ENCODE results near the gene NDUFAF2. TPM values are rescaled to one million over a fixed set of nuclear protein-coding genes. Genes with fewer than 3 reads are reported as not detected.

The NDUFAF2 gene
- total and polyA plus RNA-seq, 2 experiments from 2014 or later = 31.6 to 155 TPM

DNA sequence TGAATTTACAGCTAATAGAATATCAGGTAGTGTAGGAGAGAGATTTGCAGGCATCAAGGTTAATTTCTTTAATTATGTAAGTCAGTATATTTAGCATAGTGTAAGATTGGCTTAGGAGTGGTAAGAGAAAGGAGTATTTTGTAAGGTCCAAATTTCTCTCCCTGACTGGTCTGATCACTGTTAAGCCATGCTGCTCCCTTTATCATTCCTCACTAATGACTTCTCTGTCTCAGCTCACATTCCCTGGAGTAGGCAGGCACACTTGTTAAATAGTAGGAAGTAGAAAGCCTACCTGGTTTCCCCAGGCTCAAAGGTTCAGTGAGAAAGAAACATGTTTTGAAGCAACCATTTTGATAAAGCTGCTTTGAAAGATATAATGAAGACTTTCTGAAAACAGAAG, 126.5 kb downstream of the NDUFAF2 start:
- Histone ChIP-seq H3K4me1 (ENCODE audit: insufficient read depth) (no peaks in the 10 kb centered on the region; the same call in 1 of the 2 replicates), H3K27me3 (ENCODE audit: insufficient read depth) (no peaks in the 10 kb centered on the region), H4K20me1 (replicated peaks; ENCODE audit: insufficient read depth) (no peaks in the 10 kb centered on the region), H3K4me3 (no peak overlapping the region), H3K27ac (ENCODE audit: low read depth) (no peak overlapping the region), H3K9me2 (ENCODE audit: insufficient read depth) (no peaks in the 10 kb centered on the region), H3K79me2 (replicated peaks; ENCODE audit: insufficient read depth) (no peaks in the 10 kb centered on the region), H3F3A (replicated peaks; ENCODE audit: low read depth) (no peaks in the 10 kb centered on the region), H3K4me2 (no peak overlapping the region), H3K36me3 (ENCODE audit: insufficient read depth) (no peaks in the 10 kb centered on the region), H2AFZ (no peak overlapping the region)
- TF ChIP-seq, protein P1, sequence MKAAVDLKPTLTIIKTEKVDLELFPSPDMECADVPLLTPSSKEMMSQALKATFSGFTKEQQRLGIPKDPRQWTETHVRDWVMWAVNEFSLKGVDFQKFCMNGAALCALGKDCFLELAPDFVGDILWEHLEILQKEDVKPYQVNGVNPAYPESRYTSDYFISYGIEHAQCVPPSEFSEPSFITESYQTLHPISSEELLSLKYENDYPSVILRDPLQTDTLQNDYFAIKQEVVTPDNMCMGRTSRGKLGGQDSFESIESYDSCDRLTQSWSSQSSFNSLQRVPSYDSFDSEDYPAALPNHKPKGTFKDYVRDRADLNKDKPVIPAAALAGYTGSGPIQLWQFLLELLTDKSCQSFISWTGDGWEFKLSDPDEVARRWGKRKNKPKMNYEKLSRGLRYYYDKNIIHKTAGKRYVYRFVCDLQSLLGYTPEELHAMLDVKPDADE (IDR thresholded peaks at IDR 0.05) = no peak
- TF ChIP-seq CREB1 (CRISPR knock-in tag; IDR thresholded peaks at IDR 0.05; ENCODE audit: low read depth) (no peak), NANOG (IDR thresholded peaks at IDR 0.05; ENCODE audit: borderline replicate concordance) (no peak), JUNB (IDR thresholded peaks at IDR 0.05; ENCODE audit: unreplicated experiment) (no peak), POLR2AphosphoS5 (IDR thresholded peaks at IDR 0.05; ENCODE audit: low read depth) (no peak), EZH2phosphoT487 (IDR thresholded peaks at IDR 0.05; ENCODE audit: unreplicated experiment) (no peak), ZNF114 (CRISPR knock-in tag; IDR thresholded peaks at IDR 0.05) (no peak), STAT1 (IDR thresholded peaks at IDR 0.05; ENCODE audit: unreplicated experiment) (no peak), EZH2 (IDR thresholded peaks at IDR 0.05; ENCODE audit: low read depth, unreplicated experiment) (no peak), ZNF331 (CRISPR knock-in tag; IDR thresholded peaks at IDR 0.05; ENCODE audit: low read depth) (no peak)
- TF ChIP-seq, protein P2, sequence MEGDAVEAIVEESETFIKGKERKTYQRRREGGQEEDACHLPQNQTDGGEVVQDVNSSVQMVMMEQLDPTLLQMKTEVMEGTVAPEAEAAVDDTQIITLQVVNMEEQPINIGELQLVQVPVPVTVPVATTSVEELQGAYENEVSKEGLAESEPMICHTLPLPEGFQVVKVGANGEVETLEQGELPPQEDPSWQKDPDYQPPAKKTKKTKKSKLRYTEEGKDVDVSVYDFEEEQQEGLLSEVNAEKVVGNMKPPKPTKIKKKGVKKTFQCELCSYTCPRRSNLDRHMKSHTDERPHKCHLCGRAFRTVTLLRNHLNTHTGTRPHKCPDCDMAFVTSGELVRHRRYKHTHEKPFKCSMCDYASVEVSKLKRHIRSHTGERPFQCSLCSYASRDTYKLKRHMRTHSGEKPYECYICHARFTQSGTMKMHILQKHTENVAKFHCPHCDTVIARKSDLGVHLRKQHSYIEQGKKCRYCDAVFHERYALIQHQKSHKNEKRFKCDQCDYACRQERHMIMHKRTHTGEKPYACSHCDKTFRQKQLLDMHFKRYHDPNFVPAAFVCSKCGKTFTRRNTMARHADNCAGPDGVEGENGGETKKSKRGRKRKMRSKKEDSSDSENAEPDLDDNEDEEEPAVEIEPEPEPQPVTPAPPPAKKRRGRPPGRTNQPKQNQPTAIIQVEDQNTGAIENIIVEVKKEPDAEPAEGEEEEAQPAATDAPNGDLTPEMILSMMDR (conservative IDR thresholded peaks at IDR 0.05; ENCODE audit: low read depth in 2 of 2) = no peak
- TF ChIP-seq, protein P3, sequence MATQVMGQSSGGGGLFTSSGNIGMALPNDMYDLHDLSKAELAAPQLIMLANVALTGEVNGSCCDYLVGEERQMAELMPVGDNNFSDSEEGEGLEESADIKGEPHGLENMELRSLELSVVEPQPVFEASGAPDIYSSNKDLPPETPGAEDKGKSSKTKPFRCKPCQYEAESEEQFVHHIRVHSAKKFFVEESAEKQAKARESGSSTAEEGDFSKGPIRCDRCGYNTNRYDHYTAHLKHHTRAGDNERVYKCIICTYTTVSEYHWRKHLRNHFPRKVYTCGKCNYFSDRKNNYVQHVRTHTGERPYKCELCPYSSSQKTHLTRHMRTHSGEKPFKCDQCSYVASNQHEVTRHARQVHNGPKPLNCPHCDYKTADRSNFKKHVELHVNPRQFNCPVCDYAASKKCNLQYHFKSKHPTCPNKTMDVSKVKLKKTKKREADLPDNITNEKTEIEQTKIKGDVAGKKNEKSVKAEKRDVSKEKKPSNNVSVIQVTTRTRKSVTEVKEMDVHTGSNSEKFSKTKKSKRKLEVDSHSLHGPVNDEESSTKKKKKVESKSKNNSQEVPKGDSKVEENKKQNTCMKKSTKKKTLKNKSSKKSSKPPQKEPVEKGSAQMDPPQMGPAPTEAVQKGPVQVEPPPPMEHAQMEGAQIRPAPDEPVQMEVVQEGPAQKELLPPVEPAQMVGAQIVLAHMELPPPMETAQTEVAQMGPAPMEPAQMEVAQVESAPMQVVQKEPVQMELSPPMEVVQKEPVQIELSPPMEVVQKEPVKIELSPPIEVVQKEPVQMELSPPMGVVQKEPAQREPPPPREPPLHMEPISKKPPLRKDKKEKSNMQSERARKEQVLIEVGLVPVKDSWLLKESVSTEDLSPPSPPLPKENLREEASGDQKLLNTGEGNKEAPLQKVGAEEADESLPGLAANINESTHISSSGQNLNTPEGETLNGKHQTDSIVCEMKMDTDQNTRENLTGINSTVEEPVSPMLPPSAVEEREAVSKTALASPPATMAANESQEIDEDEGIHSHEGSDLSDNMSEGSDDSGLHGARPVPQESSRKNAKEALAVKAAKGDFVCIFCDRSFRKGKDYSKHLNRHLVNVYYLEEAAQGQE (IDR thresholded peaks at IDR 0.05; ENCODE audit: unreplicated experiment) = no peak
- TF ChIP-seq, protein P4, sequence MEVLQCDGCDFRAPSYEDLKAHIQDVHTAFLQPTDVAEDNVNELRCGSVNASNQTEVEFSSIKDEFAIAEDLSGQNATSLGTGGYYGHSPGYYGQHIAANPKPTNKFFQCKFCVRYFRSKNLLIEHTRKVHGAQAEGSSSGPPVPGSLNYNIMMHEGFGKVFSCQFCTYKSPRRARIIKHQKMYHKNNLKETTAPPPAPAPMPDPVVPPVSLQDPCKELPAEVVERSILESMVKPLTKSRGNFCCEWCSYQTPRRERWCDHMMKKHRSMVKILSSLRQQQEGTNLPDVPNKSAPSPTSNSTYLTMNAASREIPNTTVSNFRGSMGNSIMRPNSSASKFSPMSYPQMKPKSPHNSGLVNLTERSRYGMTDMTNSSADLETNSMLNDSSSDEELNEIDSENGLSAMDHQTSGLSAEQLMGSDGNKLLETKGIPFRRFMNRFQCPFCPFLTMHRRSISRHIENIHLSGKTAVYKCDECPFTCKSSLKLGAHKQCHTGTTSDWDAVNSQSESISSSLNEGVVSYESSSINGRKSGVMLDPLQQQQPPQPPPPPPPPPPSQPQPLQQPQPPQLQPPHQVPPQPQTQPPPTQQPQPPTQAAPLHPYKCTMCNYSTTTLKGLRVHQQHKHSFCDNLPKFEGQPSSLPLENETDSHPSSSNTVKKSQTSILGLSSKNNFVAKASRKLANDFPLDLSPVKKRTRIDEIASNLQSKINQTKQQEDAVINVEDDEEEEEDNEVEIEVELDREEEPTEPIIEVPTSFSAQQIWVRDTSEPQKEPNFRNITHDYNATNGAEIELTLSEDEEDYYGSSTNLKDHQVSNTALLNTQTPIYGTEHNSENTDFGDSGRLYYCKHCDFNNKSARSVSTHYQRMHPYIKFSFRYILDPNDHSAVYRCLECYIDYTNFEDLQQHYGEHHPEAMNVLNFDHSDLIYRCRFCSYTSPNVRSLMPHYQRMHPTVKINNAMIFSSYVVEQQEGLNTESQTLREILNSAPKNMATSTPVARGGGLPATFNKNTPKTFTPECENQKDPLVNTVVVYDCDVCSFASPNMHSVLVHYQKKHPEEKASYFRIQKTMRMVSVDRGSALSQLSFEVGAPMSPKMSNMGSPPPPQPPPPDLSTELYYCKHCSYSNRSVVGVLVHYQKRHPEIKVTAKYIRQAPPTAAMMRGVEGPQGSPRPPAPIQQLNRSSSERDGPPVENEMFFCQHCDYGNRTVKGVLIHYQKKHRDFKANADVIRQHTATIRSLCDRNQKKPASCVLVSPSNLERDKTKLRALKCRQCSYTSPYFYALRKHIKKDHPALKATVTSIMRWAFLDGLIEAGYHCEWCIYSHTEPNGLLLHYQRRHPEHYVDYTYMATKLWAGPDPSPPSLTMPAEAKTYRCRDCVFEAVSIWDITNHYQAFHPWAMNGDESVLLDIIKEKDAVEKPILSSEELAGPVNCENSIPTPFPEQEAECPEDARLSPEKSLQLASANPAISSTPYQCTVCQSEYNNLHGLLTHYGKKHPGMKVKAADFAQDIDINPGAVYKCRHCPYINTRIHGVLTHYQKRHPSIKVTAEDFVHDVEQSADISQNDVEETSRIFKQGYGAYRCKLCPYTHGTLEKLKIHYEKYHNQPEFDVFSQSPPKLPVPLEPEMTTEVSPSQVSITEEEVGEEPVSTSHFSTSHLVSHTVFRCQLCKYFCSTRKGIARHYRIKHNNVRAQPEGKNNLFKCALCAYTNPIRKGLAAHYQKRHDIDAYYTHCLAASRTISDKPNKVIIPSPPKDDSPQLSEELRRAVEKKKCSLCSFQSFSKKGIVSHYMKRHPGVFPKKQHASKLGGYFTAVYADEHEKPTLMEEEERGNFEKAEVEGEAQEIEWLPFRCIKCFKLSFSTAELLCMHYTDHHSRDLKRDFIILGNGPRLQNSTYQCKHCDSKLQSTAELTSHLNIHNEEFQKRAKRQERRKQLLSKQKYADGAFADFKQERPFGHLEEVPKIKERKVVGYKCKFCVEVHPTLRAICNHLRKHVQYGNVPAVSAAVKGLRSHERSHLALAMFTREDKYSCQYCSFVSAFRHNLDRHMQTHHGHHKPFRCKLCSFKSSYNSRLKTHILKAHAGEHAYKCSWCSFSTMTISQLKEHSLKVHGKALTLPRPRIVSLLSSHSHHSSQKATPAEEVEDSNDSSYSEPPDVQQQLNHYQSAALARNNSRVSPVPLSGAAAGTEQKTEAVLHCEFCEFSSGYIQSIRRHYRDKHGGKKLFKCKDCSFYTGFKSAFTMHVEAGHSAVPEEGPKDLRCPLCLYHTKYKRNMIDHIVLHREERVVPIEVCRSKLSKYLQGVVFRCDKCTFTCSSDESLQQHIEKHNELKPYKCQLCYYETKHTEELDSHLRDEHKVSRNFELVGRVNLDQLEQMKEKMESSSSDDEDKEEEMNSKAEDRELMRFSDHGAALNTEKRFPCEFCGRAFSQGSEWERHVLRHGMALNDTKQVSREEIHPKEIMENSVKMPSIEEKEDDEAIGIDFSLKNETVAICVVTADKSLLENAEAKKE (CRISPR knock-in tag; IDR thresholded peaks at IDR 0.05) = no peak
- Mint-ChIP-seq H3K9me3 (0 out of 3 replicates have a peak, but pooled peaks cover 3% of the 10 kb centered on the region), H3K4me1 (peaks cover 12% of the 10 kb centered on the region; the same call in 2 of the 3 replicates), H3K27ac (peak overlapping the region; percentile 73), H3K4me3 (no peak overlapping the region), H3K27me3 (ENCODE audit: insufficient read depth, low read depth, poor library complexity) (no peaks in the 10 kb centered on the region), H3K36me3 (ENCODE audit: low read depth) (no peaks in the 10 kb centered on the region; the same call in 2 of the 3 replicates)
- DNase-seq (ENCODE audit: low spot score) (peak; percentile 31), ATAC-seq (peak; percentile 89)

All from GM23338 (cell line).